ENCODE data around the gene RRP1.

RRP1 gene

DNA sequence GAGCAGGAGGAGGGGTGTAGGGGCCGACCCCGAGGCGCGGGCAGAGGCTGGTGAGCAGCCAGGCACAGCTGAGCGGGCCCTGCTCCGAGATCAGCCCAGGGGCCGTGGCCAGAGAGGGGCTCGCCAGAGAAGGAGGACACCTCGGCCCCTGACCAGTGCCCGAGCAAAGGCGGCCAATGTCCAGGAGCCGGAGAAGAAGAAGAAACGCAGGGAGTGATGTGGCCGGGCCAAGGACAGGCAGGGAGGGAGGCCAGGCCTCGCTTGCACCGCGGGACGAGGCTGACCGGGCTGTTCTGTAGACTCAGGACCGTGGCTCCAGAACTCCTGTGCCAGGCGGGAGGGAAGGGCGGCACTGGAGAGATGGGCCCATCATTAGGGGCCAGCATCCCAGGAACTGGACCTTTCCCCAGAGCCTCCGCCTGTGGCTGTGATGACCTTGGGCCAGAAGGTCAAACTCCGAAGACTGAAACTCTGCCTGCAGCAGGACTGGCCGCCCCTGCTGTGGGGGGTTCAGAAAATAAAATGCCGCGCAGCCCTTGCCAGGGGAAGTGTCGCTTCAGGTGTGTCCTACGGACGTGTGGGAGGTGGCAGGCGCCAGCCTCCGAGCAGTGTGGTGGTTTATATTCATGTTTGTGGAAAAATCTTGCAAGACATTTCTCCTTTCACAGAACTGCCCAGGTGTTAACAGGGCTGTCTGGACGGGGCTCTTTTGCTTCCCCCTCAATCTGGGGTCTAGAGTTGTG, 14.4 kb downstream of the RRP1 start:
- DNase-seq: no peak

DNA sequence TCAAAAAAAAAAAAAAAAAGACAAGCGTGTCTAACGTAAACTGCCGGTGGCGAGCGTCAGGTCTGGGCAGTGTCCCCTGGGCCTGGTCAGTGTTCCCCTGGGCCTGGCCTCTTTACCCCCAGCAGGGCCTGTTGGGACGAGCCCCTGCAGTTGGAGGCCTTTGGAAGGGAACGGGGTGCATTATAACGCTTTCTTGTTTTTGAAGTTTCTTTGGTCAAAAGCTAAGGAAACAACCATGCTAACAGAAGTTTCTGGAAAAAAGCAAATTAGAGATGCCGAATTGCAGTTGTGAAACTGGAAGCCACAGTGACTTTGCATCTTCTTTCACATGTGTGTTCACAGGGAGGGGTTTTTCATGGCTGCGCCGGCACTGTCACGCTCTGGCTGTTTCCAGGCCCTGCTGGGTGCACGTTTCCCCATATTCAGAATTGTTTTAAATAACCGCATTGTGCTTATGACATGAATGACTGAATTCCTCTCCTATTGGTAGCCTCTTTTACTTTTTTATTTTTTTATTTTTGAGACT, 16.0 kb downstream of the RRP1 start:
- no peak for DNase-seq

DNA sequence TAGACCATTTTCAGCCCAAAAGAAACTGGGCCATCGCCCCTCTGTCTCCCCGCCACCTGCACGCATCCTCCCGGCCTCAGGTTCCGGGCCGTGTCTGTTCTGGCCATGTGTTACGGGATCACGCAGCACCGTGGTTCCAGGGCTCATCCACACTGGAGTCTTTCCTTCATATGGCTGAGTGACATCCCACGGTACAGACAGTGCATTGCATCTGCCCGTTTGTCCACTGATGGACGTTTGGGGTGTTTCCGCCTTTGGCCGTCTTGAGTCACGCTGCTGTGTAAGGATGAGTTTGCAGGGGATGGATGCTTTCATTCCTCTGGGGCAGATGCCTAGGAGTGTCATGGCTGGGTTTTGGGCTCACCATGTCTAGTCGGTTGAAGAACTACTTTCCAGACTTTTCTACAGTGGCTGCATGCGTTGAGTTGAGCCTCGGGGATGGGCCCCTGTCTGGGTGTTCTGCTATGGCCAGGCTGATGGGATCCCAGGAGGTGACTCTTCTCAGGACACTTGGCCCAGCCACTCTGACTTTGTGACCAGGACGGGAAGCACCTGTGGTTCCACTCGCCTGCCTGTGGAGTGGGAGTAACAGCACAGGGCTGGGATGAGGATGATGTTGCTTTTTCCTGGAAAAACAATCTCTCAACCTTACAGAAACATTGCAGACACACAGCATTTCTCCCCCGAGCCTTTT, 16.8 kb downstream of the RRP1 start:
- no peak for DNase-seq

DNA sequence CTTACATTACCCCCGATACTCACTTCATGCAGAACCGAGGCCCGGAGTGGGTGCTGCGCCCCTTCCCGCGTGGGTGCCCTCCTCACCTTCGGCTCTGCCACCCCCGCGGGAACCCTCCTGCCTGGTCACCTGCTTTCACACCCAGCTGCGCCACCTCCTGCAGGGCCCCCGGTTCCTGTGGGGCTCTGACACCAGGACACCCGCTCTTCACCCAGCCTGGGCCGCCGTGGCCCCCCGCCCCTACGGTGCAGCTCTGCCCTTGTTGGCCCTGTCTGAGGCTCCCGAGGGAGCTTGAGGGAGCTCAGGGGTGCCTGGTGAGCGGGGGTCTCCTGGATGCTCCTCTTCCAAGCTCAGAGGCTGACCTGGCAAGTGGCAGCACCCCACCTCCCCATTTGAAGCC, 19.0 kb downstream of the RRP1 start:
- no peak for DNase-seq

DNA sequence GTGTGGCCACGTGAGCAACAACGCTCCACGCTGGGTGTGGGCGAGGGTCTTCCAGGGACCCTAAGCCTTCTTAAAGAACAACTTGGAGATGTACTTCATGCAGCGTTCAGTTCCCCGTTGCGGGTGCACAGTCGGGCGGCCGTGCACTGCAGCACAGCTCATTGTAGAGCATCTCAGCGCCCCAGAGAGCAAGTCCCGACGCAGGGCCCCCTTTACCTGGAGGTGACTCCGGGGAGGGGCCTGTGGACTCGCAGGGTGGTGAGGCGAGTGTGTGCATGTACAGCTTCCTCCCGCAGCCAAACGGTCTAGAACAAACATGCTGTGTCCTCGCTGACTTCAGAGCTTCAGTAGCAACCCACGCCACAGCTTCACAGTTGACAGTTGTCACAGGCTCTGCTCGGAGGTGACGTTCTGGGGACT, 19.5 kb downstream of the RRP1 start:
- DNase-seq: no peak

DNA sequence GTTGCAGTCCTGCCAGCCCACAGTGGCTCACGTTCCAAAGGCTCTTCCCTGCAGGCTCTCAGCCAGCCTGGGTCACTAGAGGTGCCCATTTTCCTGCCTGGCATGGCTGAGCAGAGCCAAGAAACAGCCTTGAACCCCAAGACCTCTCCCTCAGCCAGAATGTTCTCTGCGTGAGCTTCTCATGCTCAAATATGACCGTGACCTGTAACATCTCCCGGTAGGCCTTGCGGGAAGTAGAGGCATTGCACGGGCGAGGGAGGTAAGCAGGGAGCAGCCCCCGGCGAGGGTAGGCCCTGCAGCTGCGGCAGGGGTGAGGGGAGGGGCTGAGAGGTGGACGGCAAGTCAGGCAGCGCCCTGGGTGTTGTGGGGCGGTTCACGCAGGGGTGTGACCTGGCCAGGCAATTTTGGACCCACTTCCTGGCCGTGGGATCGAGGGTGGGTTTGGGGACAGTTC, 20.0 kb downstream of the RRP1 start:
- no peak for DNase-seq

DNA sequence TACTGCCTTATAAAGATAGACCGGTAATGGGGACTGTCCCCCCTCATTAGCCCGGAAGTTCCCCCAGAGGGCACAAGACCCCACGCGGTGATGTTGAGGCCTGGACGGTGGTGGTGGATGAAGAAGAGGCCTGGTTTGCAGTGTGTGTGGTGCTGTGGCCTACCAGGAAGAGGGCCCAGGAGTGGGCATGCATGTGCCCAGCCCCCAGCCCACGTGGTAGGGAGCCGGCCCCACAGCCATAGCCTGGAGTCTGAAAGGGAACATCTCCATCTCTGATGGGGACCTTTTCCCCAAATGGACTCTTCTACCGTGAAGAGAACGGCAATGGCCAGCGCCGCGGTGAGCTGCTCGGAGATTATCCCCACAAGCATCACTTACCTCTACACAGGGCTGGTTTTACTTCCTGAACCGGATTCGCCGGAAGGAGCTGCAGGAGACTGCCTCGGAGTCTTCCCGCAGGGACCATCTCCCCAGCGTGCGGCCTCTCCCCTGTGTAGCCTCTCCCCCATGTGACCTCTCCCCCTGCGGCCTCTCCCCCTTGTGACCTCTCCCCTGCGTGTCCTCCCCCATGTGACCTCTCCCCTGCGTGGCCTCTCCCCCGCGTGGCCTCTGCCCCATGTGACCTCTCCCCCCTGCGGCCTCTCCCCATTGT, 20.6 kb downstream of the RRP1 start:
- DNase-seq: no peak

DNA sequence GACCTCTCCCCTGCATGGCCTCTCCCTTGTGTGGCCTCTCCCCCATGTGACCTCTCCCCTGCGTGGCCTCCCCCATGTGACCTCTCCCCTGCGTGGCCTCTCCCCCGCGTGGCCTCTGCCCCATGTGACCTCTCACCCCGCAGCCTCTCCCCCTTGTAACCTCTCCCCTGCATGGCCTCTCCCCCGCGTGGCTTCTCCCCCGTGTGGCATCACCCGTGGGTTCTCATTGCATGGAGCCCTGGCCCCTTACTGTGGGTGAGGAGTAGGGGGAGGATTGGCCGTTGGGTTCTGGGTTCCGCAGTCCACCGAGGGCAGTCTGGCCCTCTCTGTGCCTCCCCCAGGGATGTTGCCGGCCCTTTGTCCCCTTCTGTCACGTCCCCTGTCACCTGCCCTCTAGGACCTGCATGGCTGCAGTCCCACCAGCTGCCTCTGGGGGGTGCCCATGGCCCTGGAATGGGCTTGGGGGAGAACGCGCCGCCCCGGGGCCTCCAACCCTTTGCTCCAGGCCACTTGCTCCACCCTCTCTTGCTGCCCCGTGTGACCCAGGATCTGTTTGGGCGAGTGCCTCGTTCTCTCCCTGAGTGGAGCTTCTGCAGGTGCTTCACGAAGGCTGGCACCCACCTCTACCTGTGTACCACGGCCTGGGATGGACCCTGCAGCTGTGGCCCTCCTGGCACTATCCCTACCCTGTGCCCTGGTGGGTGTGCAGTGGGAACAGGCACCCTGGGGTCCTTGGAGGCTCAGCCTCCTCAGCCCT, 21.3 kb downstream of the RRP1 start:
- peak; percentile 61 for DNase-seq

DNA sequence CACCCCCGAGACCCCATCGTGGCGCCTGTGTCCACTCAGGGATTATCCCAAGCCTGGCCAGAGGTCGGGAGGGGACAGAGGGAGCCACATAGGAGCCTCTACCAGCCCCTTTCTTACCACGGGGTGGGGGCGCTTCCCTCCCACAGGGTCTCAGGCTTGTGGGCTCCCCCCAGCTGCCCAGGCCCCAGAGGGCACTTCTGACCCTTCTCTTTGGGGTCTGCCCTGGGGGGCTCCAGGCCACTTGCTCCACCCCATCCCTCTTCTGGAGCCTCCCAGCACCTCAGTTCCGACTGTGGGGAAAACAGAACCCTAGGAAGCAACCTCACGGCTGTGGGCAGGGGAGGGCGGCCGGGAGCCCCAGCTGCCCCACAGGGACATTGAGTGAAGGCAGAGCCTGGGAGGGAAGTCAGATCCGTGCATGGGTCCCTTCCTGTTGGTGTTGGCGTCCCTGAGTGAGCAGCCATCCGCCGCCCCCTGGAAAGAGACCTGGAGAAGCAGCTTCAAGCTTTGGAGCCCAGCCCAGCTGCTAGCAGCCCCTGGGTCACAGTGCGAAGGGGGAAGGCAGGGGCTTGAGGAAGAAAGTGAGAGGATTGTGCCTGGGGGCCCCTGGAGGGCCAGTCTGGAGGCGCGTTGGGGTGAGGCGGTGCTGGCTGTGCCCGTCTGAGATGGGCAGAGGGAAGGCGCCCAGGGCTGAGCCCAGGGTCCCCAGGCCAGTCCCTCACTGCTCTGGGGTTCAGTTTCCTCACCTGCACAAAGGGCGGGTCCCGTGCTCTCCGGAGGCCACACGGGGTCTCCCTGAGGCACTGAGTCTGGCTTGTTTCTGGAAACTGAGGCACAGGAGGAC, 22.1 kb downstream of the RRP1 start:
- no peak for DNase-seq

DNA sequence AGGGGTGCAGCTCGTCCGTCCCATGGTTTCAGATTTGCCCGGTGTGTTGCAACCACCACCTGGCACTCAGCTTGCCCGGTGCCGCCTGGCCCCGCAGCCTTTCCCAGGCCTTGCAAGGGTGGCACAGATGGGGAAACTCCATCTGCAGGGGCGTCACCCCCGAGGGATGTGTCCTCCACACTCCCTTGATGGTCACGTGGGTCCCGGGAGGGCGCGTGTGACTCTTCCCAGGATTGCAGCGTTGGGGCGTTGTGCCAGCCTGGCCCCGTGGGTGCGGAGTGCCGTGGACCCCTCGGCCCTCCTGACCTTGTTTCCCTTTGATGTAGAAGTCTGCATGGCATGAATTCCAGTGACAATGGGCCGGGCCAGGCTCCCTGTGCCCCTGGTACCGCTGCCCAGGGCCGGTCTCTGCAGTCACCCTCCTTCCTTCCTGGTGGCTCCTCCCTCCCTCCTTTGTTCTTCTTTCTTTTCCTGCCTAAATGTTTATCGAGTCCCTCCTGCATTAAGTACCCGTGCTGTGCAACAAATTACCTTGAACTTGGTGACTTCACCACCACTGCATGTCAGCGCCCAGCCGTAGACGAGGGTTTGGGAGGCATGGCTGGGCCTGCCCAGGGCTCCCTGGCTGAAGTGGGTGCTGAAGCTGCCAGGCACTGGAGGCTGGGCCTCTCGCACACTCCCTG, 22.9 kb downstream of the RRP1 start:
- DNase-seq: no peak

DNA sequence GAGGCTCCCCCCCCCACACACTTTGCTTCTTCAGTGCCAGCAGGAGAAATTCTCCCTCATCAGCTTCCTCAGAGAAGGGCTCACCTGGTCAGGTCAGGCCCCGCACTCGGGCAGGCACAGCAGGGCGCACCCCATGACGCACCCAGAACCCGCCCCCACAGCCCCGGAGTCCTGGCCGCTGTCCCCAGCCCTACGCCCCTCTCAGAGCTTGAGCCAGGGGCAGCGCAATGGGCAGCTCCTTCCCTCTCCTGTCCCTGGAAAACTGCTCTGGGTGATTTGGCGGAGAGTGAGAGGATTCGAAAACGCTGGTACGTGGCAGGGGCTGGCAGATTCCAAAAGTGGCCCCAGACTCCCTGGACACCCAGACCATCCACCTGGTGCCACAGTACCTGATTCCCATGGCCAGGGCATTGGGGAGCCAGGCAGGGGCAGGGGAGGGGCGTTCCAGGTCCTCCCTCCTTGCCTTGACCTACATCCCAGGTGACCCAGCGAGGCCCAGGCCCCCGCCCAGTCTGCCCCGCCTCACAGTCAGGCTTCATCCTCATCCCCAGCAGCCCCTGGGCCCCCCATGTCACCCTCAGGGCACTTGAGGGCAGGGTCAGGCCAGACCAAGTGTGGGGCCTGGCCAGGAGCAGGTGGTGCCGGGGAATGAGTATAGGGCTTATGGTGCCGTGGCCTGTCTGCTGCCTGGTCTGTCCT, 23.7 kb downstream of the RRP1 start:
- no peak for DNase-seq

DNA sequence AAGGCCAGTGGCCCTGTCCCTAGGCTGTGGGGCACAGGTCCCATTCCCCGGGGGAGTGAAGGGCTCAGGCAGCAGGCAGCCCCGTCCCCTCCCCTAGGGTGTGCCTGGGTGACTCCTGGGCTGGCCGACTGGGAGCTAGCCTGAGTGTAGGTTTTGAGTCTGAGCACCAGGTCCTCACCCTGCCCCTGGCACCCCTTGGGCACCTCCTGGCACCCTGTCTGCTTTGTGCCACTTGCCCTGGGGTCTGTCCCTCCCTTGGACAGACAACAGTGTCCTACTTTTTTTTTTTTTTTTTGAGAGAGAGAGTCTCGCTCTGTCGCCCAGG, 24.2 kb downstream of the RRP1 start:
- DNase-seq: no peak

DNA sequence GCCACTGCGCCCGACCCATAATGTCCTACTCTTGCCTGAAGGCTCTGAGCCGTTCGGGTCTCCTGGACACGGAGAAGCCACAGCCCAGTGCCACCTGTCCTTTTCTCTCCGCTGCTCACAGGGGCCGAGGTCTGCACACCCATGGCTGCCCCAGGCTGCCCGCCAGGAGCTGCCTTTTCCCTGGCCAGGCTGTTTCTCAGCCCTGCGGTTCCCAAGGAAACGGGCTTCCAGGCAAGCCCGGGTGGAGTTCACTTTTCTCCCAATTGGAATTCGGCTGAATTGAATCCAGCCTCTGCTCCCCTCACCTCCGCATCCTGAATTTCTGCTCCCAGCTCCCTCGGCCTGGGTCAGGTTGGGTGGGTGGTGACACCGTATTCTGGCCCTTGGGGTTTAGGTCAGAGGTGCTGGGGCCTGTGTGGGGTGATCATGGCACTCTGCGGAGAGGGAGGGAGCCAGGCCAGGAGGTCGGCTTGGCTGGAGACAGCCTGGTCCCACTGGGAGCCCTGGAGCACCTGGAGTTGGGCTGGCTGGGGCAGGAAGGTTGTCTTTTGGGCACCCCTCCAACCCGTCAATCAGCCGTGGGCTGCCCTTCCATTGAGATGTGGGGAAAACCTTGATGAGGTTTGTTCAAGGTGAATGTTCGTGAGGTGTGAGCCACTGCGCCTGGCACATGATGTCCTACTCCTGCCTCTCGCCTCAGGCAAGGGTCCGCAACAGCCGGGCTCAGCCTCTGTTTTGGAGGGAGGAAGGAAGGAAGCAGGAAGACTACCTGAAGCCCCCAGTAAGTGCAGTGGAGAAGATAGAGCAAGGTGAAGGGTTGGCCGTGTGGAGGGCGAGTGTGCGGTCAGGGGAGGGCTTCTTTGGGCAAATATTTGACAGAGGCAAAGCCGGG, 25.1 kb downstream of the RRP1 start:
- DNase-seq: no peak

DNA sequence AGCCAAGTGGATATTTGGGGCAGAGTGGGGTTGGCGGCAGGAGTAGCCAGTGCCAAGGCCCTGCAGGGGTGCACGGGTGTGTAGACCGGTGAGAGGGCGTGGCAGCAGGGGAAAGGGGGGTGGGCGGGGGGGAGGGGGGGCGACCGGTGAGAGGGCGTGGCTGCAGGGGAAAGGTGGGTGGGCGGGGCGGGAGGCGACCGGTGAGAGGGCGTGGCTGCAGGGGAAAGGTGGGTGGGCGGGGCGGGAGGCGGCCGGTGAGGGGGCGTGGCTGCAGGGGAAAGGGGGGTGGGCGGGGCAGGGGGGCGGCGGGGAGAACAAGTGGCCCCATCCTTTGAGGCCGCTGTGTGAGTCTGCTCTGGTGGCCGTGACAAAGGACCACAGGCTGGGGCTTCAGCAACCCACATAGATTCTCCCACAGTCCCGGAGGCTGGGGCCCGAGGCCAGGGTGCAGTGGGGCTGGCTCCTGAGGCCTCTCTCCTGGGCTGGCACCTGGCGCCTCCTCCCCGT, 25.8 kb downstream of the RRP1 start:
- peak; percentile 28 for DNase-seq

DNA sequence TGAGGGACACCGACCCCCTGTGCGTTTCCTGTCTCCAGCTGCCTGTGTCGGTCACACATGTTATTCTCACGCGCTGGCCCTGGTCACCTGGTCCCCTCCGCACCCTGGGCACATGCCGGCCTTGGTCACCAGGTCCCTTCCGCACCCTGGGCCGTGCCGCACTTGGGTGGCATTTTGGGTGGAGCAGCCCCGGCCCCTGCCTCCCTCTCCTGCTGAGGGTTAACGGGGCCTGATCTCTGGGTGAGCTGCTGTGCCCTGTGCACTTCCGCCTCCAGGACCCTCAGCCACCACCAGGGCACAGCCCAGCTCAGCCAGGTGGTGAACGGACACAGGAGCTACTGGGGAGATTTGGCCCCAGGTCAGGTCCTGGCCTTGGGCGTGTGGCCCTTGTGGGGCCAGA, 26.6 kb downstream of the RRP1 start:
- no peak for DNase-seq

DNA sequence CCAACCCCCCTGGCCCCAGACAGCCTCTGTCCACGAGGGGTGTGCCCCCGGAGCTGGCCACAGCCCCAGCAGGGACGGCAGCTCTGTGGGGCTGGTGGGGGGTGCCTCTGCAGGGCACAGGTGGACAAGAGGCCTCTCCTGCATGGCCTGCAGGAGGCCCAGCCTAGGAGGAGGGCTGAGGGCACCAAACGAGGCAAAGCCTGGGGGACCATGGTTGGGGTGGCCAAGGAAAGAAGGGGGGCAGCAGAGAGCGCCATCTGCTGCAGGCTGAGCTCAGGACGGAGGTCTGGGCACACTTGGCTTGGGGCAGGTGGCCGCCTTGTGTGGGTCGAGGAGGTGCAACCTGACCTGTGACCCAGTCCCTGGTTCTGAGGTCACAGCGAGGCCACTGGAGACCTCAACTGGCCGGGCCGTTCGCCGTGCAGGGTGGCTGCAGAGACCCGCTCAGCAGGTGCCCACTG, 27.3 kb downstream of the RRP1 start:
- no peak for DNase-seq

DNA sequence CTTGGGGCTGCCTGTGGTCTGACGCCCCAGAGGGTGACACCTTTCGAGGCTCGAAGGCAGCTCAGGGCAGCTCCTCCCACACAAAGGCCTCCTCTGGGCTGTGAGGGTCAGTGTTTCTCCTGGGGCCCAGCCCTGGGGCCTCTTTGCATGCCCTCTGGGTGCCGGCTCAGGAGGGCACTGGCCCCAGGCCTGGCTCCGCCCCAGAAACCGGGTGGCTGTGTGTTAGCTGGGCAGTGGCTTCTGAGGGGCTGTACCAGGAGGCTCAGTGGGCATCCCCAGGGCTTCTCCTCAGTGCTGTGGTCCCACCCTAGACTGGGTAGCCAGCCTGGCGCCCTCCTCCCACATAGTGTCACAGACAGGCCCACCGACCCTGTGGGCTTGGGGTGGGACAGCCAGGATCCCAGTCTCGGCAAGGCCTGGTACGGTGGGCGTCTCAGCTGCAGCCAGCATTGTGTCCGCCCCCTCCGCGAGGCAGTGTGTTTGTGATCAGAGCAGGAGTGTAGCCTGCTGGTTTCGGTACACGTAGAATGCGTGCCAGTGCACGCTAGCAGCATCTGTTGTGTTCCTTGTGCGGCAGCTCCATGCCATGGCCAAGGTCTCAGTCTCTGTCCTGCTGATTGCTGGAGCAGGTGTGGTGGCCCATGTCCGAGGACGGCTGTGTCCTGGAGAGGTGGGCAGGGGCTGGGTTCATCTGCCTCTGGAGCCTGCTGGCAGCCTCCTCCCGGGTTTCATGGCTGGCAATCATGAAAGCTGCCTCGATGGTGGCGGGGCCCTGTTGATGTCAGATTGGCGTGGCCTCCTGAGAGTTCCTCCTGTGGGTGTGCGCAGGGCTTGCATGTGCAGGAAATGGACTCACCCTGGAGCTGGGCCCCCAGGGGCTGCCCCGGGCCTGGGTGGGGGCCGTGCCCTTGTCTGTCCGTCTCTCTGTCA, 28.0 kb downstream of the RRP1 start:
- DNase-seq: no peak

DNA sequence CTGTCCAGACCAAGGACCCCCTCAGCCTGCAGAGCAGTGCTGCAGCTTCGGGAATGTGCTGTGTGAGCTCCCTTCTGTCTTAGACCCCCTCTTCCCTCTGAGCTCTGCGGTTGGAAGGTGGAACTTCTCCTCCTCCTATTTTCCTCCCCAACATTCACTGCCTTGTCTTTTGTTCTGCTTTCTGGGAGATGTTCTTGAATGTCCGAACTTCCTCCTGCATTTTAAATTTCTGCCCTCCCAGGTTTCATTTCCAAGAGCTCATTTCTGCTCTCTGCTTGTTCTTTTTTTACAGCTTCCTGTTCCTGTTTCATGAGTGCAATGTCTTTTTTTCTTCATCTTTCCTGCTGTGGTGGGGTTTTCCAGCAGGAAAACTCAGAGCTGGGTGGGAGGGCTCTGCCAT, 29.3 kb downstream of the RRP1 start:
- DNase-seq: no peak

Measured in NCI-H1048 (cell line).